ENCODE data around the gene NFKBIE. TPM values are rescaled to one million over a fixed set of nuclear protein-coding genes. Genes with fewer than 3 reads are reported as not detected.

Gene NFKBIE
- total RNA-seq, 1 donor from 2014 or later, result 10.1 TPM

DNA sequence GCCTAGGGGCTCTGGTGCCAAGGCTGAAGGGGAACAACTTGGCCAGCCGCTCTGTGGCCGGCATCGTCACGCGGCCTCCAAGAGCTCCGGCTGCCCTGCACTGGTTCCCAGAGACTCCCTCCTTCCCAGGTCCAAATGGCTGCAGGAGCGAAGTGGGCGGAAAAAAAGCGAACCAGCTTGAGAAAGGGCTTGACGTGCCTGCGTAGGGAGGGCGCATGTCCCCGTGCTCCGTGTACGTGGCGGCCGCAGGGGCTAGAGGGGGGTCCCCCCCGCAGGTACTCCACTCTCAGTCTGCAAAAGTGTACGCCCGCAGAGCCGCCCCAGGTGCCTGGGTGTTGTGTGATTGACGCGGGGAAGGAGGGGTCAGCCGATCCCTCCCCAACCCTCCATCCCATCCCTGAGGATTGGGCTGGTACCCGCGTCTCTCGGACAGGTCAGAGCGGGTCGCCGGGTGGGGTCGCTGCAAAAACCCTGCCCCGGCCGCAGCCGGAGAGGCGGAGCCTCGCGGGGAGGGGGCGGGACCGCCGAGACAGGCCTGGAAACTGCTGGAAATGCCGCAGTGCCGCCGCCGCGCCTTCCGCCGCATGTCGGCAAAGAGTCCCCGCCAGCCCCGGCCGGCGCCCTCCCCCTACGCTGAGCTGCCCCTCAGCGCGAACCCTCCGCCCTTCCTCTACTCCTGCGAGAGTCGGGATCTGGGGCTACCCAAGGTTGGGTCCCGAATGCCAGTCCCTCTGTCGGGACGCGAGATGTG lies 19.3 kb downstream of the NFKBIE start:
- H3K9ac ChIP-seq (ENCODE audit: low read length), result peak overlapping the region; percentile 100
- peak overlapping the region; percentile 100 for H3K4me3 ChIP-seq (ENCODE audit: insufficient read depth, low read depth, low read length)
- peak overlapping the region; percentile 93 for H3K4me2 ChIP-seq (ENCODE audit: low read length)
- H3K9me3 ChIP-seq (ENCODE audit: insufficient read depth, low read depth, low read length), result no peaks in the 10 kb centered on the region
- Mint-ChIP-seq H3K4me3 (ENCODE audit: unreplicated experiment) (peak overlapping the region; percentile 98), H3K36me3 (ENCODE audit: low read depth, unreplicated experiment) (peaks cover 24% of the 10 kb centered on the region), H3K9me3 (ENCODE audit: unreplicated experiment) (peaks cover 3% of the 10 kb centered on the region), H3K27ac (ENCODE audit: unreplicated experiment) (peak overlapping the region; percentile 98), H3K4me1 (ENCODE audit: low read depth, unreplicated experiment) (peaks cover 25% of the 10 kb centered on the region), H3K27me3 (ENCODE audit: low read depth, unreplicated experiment) (no peaks in the 10 kb centered on the region)
- TF ChIP-seq, protein P1, sequence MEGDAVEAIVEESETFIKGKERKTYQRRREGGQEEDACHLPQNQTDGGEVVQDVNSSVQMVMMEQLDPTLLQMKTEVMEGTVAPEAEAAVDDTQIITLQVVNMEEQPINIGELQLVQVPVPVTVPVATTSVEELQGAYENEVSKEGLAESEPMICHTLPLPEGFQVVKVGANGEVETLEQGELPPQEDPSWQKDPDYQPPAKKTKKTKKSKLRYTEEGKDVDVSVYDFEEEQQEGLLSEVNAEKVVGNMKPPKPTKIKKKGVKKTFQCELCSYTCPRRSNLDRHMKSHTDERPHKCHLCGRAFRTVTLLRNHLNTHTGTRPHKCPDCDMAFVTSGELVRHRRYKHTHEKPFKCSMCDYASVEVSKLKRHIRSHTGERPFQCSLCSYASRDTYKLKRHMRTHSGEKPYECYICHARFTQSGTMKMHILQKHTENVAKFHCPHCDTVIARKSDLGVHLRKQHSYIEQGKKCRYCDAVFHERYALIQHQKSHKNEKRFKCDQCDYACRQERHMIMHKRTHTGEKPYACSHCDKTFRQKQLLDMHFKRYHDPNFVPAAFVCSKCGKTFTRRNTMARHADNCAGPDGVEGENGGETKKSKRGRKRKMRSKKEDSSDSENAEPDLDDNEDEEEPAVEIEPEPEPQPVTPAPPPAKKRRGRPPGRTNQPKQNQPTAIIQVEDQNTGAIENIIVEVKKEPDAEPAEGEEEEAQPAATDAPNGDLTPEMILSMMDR (IDR thresholded peaks at IDR 0.05; ENCODE audit: insufficient read depth, low read depth, low read length), result peak; percentile 6
- no peak for TF ChIP-seq EZH2 (IDR thresholded peaks at IDR 0.05; ENCODE audit: insufficient read depth, low read length)
- H3K4me1 ChIP-seq (ENCODE audit: insufficient read depth, low read length), result peaks cover 17% of the 10 kb centered on the region
- H3K79me2 ChIP-seq (ENCODE audit: insufficient read depth, low read length), result peaks cover 47% of the 10 kb centered on the region
- DNase-seq (ENCODE audit: low read depth) (peak; percentile 75), FAIRE-seq (no peak)
- no peaks in the 10 kb centered on the region for H3K27me3 ChIP-seq (ENCODE audit: insufficient read depth, low read length)
- peak overlapping the region; percentile 93 for H2AFZ ChIP-seq (ENCODE audit: low read depth, low read length)
- peaks cover 42% of the 10 kb centered on the region for H4K20me1 ChIP-seq (ENCODE audit: insufficient read depth, low read length)
- peaks cover 31% of the 10 kb centered on the region for H3K36me3 ChIP-seq (ENCODE audit: insufficient read depth, low read length)
- peak overlapping the region; percentile 92 for H3K27ac ChIP-seq (ENCODE audit: low read depth, low read length)

DNA sequence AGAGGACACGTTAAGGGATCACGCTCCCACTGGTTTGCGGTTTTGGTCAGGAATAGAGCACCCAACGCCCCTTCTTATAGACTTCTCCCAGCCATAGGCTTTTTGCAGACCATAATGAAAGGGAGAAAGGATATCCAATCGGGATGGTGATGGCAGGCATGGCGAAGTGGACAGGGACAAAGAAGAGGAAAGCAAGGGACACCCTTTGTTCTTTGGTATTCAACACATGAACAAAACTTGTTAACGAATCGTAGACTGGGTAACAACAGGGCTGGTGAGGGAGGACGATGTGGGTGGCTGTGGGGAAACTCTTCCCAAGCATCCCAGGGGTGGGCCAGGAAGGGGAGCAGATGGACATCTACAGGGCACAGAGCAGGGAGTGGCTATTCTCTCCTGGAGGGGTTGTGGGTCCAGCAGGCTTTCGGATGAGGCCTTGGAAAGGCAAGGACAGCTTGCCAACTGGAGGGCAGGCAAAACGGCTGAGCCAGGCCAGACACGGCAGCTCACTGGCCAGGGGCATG lies 19.9 kb downstream of the NFKBIE start:
- peak overlapping the region; percentile 93 for H2AFZ ChIP-seq (ENCODE audit: low read depth, low read length)
- H3K27me3 ChIP-seq (ENCODE audit: insufficient read depth, low read length), result no peaks in the 10 kb centered on the region
- no peak overlapping the region for H3K27ac ChIP-seq (ENCODE audit: low read depth, low read length)
- Mint-ChIP-seq H3K4me1 (ENCODE audit: low read depth, unreplicated experiment) (peaks cover 21% of the 10 kb centered on the region), H3K27ac (ENCODE audit: unreplicated experiment) (peak overlapping the region; percentile 43), H3K4me3 (ENCODE audit: unreplicated experiment) (peak overlapping the region; percentile 98), H3K27me3 (ENCODE audit: low read depth, unreplicated experiment) (no peaks in the 10 kb centered on the region), H3K36me3 (ENCODE audit: low read depth, unreplicated experiment) (peaks cover 21% of the 10 kb centered on the region), H3K9me3 (ENCODE audit: unreplicated experiment) (peaks cover 3% of the 10 kb centered on the region)
- TF ChIP-seq, protein P1 (IDR thresholded peaks at IDR 0.05; ENCODE audit: insufficient read depth, low read depth, low read length), result no peak
- TF ChIP-seq EZH2 (IDR thresholded peaks at IDR 0.05; ENCODE audit: insufficient read depth, low read length), result no peak
- H3K9ac ChIP-seq (ENCODE audit: low read length), result peak overlapping the region; percentile 100
- no peak for FAIRE-seq
- H3K4me1 ChIP-seq (ENCODE audit: insufficient read depth, low read length), result peaks cover 17% of the 10 kb centered on the region
- H3K4me3 ChIP-seq (ENCODE audit: insufficient read depth, low read depth, low read length), result peak overlapping the region; percentile 100
- H4K20me1 ChIP-seq (ENCODE audit: insufficient read depth, low read length), result peaks cover 36% of the 10 kb centered on the region
- no peaks in the 10 kb centered on the region for H3K9me3 ChIP-seq (ENCODE audit: insufficient read depth, low read depth, low read length)
- H3K36me3 ChIP-seq (ENCODE audit: insufficient read depth, low read length), result peaks cover 24% of the 10 kb centered on the region
- no peak for DNase-seq (ENCODE audit: low read depth)
- peak overlapping the region; percentile 93 for H3K4me2 ChIP-seq (ENCODE audit: low read length)
- peaks cover 40% of the 10 kb centered on the region for H3K79me2 ChIP-seq (ENCODE audit: insufficient read depth, low read length)

DNA sequence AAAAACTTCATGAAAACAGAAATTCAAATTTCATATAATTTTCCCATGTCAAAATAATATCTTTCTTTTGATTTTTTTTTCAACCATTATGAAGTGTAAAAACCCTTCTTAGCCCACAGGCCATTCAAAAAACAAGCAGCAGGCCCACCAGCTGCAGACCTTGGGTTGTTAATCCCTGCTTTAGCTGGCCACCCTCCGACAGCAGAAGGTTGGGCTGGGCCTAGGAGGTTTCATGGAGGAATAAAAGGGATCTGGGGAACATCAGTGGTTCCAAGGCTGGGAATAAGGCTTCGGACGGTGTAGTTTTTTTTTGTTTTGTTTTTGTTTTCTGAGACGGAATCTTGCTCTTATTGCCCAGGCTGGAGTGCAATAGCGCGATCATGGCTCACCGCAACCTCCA lies 22.0 kb downstream of the NFKBIE start:
- H3K36me3 Mint-ChIP-seq (ENCODE audit: low read depth, unreplicated experiment), result peaks cover 5% of the 10 kb centered on the region
- H3K4me3 Mint-ChIP-seq (ENCODE audit: unreplicated experiment), result no peak overlapping the region
- no peak for FAIRE-seq
- no peak overlapping the region for H3K9ac ChIP-seq (ENCODE audit: low read length)
- peaks cover 19% of the 10 kb centered on the region for H3K79me2 ChIP-seq (ENCODE audit: insufficient read depth, low read length)
- no peaks in the 10 kb centered on the region for H3K9me3 ChIP-seq (ENCODE audit: insufficient read depth, low read depth, low read length)
- H3K27me3 Mint-ChIP-seq (ENCODE audit: low read depth, unreplicated experiment), result peaks cover 3% of the 10 kb centered on the region
- no peak overlapping the region for H3K27ac ChIP-seq (ENCODE audit: low read depth, low read length)
- H4K20me1 ChIP-seq (ENCODE audit: insufficient read depth, low read length), result peaks cover 14% of the 10 kb centered on the region
- H3K27me3 ChIP-seq (ENCODE audit: insufficient read depth, low read length), result no peaks in the 10 kb centered on the region
- no peak overlapping the region for H2AFZ ChIP-seq (ENCODE audit: low read depth, low read length)
- H3K36me3 ChIP-seq (ENCODE audit: insufficient read depth, low read length), result peaks cover 3% of the 10 kb centered on the region
- H3K9me3 Mint-ChIP-seq (ENCODE audit: unreplicated experiment), result peaks cover 3% of the 10 kb centered on the region
- H3K4me1 ChIP-seq (ENCODE audit: insufficient read depth, low read length), result peaks cover 6% of the 10 kb centered on the region
- H3K4me3 ChIP-seq (ENCODE audit: insufficient read depth, low read depth, low read length), result no peak overlapping the region
- DNase-seq (ENCODE audit: low read depth), result no peak
- no peak overlapping the region for H3K4me2 ChIP-seq (ENCODE audit: low read length)
- no peak overlapping the region for H3K27ac Mint-ChIP-seq (ENCODE audit: unreplicated experiment)
- peaks cover 3% of the 10 kb centered on the region for H3K4me1 Mint-ChIP-seq (ENCODE audit: low read depth, unreplicated experiment)
- TF ChIP-seq, protein P1 (IDR thresholded peaks at IDR 0.05; ENCODE audit: insufficient read depth, low read depth, low read length), result no peak
- TF ChIP-seq EZH2 (IDR thresholded peaks at IDR 0.05; ENCODE audit: insufficient read depth, low read length), result no peak
